ENCODE results near the gene ZKSCAN1.

GRCh38 chr7:100057006-100057405 lies 41.6 kb downstream of the ZKSCAN1 start:
- TF ChIP-seq POLR2A (IDR thresholded peaks at IDR 0.05) = no peak
- TF ChIP-seq EP300 (IDR thresholded peaks at IDR 0.05) = no peak
